Activated gamma-delta T cell (primary cell): ENCODE measurements around the gene PRAC1.

ENCODE experiments used
- DNase-seq: peaks from one replicate; lab custom pipeline; 2025; lab: John Stamatoyannopoulos, UW

Gene PRAC1

DNA sequence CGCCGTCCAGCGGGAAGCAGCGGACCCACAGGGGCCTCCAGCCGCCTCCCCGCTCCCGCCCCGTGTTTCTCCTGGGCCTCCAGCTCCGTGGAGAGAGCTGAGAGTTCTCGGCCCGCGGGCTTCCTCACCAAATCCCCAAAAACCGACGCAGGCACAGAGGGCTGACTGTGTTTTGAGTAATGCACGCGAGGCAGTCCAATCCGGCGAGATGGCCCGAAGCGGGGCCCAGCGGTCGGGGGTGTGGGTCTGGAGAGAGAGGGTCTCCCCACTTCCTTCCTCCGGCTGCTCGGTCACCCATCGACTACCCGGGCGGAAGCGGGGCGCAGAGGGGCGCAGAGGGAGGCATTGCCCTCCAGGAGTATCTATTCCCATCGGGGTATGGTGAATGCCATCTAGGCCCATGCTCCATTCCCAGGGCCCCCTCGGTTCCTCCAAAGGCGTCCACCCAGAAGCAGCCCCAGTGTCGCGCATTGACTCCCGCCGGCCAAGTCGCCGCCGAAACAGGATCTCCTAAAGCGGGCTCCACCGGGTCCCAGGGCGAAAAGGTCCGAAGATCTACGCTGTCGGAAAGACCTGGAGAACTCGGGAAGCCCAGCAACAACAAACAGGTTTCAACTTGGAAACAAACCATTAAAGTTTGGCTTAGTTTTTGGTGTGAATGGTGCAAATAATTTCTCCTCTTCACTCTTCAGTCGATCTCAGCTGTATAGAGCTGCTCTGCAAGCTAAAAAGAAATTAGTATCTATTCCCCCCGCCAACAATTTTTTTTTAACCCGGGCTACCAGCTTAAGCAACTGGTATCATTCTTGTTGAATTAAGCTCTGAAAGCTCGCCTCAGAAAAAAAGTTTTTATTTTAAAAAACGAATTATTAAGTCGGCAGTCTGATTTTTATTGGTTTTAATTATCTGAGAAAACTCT is 25.4 kb upstream of the PRAC1 start:
- no peak for DNase-seq

- DNase-seq: no peak
Observed at GRCh38 chr17:48746916-48747444, 24.7 kb upstream of the PRAC1 start.

- DNase-seq: no peak
Observed at GRCh38 chr17:48745381-48746275, 23.3 kb upstream of the PRAC1 start.

DNA sequence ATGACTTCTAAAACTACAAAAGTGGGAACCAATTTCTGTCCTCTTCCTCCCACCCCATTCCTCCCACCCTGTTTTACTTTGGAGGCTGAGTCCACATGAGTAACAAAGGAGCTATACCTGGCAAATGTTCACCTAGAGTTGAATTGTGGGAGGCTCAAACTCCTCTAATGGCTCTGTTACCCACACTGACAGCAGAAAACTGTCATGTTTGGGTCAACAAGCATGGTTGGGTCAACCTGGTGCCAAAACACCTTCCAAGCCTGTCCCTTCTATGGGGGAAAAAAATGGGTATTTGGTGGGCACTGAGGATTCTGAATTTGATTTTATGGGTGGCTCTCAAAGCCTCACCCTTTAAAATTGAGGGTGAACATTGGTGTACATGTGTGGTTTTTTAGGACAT is 18.2 kb upstream of the PRAC1 start:
- DNase-seq: no peak

DNA sequence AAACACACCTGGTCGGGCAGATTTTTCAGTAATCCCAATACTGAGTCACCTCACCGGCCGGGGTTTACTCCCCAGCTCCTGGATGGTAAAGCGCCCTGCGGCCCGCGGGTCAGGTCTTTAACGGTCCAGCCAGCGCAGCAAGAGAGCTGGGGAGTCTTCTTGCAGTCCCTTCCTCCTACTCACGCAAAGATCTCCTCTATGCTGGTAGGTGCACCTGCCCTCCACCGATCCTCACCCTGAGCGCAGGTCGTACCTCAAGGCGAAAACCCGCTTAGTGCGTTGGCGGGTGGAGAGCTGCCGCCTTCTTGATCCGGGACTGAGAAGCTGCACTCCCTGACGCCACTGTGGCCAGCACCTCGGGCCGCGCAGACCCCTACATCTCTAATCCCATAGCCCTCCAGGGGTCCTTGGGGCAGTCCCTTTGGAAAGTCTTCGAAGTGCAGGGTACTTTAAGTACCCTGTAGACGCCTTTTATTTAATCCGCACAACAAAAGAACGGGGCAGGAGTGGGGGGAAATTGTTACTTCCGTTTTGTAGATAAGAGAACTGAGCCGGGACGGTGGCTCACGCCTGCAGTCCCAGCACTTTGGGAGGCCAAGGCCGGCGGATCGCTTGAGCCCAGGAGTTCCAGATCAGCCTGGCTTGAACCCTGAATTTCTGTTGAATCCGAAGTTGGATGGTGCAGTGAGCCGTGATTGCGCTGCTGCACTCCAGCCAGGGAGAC is 16.6 kb upstream of the PRAC1 start:
- no peak for DNase-seq

GRCh38 chr17:48738424-48738802 is 16.1 kb upstream of the PRAC1 start:
- no peak for DNase-seq

DNA sequence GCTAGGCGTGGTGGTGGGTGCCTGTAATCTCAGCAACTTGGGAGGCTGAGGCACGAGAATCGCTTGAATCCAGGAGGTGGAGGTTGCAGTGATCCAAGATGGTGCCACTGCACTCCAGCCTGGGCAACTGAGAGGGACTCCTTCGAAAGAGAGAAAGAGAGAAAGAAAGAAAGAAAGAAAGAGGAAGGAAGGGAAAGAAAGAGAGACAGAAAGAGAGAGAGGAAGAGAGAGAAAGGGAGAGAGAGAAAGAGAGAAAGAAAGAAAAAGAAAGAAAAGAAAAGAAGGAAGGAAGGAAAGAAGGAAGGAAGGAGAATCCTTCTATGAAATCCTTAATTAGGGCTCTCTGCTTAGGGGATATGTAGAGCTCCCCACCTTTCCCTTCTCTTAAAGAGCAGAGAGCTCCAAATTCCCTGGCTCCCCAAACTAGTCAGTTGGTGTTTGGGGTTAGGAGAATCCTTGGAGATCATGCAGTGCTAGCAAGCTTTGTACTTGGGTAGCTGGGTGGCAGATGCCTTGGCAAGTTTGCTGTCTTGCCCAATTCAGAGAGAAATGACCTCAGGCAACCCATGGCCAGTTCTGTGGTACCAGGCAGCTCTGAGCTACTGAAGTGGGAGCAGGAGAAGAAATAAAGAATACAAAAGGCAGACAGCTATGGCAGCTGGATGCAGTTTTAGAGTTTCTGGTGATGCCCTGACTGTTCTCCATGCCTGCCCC is 15.2 kb upstream of the PRAC1 start:
- DNase-seq: no peak

GRCh38 chr17:48735062-48735351 is 12.7 kb upstream of the PRAC1 start:
- DNase-seq: no peak

DNA sequence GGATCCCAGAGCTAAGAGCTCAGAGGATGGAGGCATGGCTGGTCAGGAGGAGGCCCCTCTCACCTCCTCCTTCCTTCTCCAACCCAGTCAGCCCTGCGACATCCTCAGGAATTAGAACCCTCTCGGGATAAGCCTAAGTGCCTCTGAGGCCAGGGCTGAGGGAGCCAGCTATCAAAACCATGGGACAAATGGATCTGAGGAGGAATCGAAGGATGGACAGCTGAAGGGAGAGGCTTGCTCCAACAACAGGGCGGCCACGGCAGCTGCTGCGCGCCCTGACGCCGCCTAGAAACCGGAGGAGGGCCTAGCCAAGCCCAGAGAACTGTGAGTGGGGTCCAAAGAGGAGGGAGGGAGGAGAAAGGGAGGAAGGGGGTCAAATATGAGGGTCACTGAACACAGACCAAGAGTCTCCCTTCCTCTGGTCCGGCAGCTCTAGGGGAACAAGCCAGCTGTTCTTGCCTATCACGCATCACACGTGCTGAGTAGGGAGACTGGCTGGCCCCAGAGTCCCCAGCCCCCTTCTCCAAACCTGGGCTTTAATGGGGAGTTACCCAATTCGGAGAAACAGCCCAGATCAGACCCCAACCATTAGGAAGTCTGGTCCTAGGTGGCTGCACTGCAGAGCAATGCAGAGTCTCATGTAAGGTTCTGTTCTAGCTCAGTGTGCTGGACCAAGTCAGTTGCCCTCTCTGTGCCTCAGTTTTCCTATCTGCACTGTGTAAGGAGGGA is 12.2 kb upstream of the PRAC1 start:
- no peak for DNase-seq

DNA sequence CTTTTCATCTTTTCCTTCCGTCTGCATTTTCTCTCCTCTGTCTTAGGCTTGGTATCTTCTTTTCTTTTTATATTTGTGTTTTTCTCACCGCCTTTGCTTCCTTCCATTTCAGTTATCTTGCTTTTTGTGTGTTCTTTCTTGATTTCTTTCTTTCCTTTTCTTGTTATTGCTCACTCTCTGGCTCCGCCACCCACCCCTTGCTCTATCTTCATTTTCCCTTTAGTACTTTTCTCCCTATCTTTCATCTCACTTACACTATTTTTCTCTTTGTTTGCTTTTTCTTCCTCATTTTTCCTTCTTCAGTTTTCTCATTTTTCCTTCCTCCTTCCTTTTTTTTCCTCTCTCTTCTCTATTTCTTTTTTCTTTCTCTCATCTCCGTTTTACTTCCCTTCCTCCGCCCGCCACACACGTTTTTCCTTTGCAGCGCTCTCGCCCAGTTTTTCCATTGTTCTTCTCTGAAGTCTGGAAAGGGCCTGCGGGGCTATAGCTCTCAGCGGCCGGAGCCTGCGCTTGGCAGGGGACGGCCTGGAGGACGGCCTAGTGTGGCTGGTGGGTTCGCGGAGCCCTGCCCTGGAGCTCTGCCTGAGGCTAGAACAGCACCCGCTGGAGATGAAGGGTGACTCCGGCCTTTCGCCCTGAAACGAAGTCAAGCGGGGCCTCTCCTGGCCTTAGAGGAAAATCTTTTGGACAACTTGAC is 11.5 kb upstream of the PRAC1 start:
- no peak for DNase-seq

- DNase-seq: no peak
Observed at GRCh38 chr17:48732688-48733629, 10.6 kb upstream of the PRAC1 start.

DNA sequence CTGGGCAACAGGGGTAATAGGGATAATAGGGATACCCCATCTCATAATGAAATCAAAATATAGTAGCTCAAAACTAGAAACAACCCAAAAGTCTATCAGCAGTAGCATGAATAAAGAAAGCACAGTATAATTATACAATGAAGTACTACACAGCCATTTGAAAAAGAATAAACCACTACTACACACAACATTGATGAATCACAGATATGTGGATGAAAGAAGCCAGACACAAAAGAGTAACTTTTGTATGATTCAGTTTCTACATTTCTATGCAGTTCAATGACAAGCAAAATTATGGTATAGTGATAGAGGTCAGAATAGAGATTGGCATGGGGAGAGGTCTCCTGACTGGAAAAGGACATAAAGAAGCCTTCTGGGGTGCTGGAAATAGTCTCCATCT is 9.0 kb upstream of the PRAC1 start:
- no peak for DNase-seq

GRCh38 chr17:48730240-48730550 is 7.9 kb upstream of the PRAC1 start:
- DNase-seq: no peak

- no peak for DNase-seq
Observed at GRCh38 chr17:48729335-48730239, 7.3 kb upstream of the PRAC1 start.

DNA sequence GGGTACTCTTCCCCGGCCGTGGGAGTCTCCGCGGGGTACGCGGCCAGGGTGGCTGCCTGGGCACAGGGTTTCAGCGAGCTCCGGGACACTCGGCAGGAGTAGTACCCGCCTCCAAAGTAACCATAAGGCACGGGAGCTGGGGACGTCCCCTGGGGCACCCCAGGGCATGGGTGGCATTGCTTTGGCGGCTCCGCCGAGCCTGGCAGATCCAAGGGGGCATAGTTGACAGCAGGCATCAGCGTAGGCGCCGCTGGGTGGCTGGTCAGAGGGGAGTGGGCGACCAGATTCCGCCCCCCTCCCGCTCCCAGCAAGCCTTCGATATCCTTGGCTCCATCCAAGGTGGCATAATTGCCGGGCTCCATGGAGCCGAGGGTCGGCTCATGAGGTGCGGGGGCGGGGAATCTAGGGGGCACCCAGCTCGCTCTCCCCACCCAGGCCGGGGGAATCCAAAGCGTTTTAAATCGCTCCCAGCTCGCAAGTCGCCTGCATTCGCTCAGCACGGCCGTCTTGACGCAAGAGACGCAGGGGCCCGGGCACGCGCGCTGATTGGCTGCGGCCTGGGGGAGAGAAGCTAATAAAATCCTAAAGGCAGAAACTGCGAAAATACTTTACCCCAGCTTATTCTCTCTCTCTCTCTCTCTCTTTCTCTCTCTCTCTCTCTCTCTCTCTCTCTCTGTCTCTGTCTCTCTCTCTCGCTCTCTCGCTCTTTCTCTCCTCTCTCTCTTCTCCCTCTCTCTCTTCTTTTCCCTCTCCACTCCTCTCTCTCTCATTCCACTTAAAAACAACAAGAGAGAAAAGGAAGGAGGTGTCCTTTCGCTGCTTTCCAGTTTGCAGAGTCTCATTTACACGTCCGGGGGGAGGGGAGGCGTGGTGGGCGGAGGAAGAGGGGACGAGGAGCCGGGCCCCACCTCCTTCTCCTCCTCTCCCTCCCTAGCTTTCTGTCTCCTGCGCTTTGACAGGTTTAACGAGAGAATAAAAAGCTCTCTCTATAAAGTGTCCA is 6.2 kb upstream of the PRAC1 start, which contains the start of gene HOXB13:
Gene HOXB13, minus strand, starts transcription at position 519 of the 1,000 bp plus-strand sequence. Its CDS starts 157 bp downstream, at position 362.
- DNase-seq: no peak

GRCh38 chr17:48727415-48728175 is 5.3 kb upstream of the PRAC1 start:
- DNase-seq: no peak
